ENCODE data around the gene PCDHA1.
"Not testable (repeated sequence)": the region's sequence is repeated elsewhere in the genome, so short reads cannot be mapped to it uniquely, and the experiment has no call there.

PCDHA1 gene

GRCh38 chr5:140794595-140795258 lies 8.8 kb downstream of the PCDHA1 start, which contains the start of gene PCDHA2:
Gene PCDHA2, plus strand, starts transcription at chr5:140794852.
- Histone ChIP-seq H3K27ac (ENCODE audit: insufficient read depth, low read depth, low read length, poor library complexity, severe bottlenecking) (no peak within 1 kb of the TSS), H3K9me3 (ENCODE audit: control insufficient read depth, low read length) (no peaks in the 10 kb centered on the region), H3K4me3 (ENCODE audit: insufficient read depth, low read depth, low read length) (peak within 1 kb of the TSS; percentile 7), H3K36me3 (ENCODE audit: control insufficient read depth, insufficient read depth, low read length) (peaks cover 9% of the 10 kb centered on the region), H3K27me3 (ENCODE audit: control insufficient read depth, insufficient read depth, low read length, poor library complexity, severe bottlenecking) (no peaks in the 10 kb centered on the region), H3K4me1 (ENCODE audit: control insufficient read depth, insufficient read depth, low read length) (no peaks in the 10 kb centered on the region)
- WGBS, 2 experiments: 72 to 77% methylated on average over 27 of the region's 27 CpGs

- Histone ChIP-seq H3K4me3 (ENCODE audit: insufficient read depth, low read depth, low read length) (peak overlapping the region; percentile 7), H3K27ac (ENCODE audit: insufficient read depth, low read depth, low read length, poor library complexity, severe bottlenecking) (no peak overlapping the region), H3K36me3 (ENCODE audit: control insufficient read depth, insufficient read depth, low read length) (peaks cover 9% of the 10 kb centered on the region), H3K9me3 (ENCODE audit: control insufficient read depth, low read length) (no peaks in the 10 kb centered on the region), H3K4me1 (ENCODE audit: control insufficient read depth, insufficient read depth, low read length) (no peaks in the 10 kb centered on the region), H3K27me3 (ENCODE audit: control insufficient read depth, insufficient read depth, low read length, poor library complexity, severe bottlenecking) (no peaks in the 10 kb centered on the region)
- 75 to 82% methylated on average over 15 of the region's 15 CpGs for WGBS, 2 experiments
Observed at GRCh38 chr5:140795259-140795641, 9.3 kb downstream of the PCDHA1 start.

- H3K9me3 ChIP-seq (ENCODE audit: control insufficient read depth, low read length); H3K27me3 ChIP-seq (ENCODE audit: control insufficient read depth, insufficient read depth, low read length, poor library complexity, severe bottlenecking); H3K4me3 ChIP-seq (ENCODE audit: insufficient read depth, low read depth, low read length); H3K4me1 ChIP-seq (ENCODE audit: control insufficient read depth, insufficient read depth, low read length); H3K36me3 ChIP-seq (ENCODE audit: control insufficient read depth, insufficient read depth, low read length); H3K27ac ChIP-seq (ENCODE audit: insufficient read depth, low read depth, low read length, poor library complexity, severe bottlenecking): not testable (repeated sequence)
- 97% methylated on average over 72 of the region's 72 CpGs for WGBS, 2 experiments
Observed at GRCh38 chr5:140796072-140796717, 10.3 kb downstream of the PCDHA1 start.

GRCh38 chr5:140796718-140797095 lies 10.8 kb downstream of the PCDHA1 start:
- H3K9me3 ChIP-seq (ENCODE audit: control insufficient read depth, low read length): no peaks in the 10 kb centered on the region
- H3K4me3 ChIP-seq (ENCODE audit: insufficient read depth, low read depth, low read length): no peak overlapping the region
- H3K27ac ChIP-seq (ENCODE audit: insufficient read depth, low read depth, low read length, poor library complexity, severe bottlenecking): no peak overlapping the region
- H3K27me3 ChIP-seq (ENCODE audit: control insufficient read depth, insufficient read depth, low read length, poor library complexity, severe bottlenecking): no peaks in the 10 kb centered on the region
- no peaks in the 10 kb centered on the region for H3K4me1 ChIP-seq (ENCODE audit: control insufficient read depth, insufficient read depth, low read length)
- WGBS, 2 experiments: 96 to 97% methylated on average over 39 of the region's 39 CpGs
- peaks cover 9% of the 10 kb centered on the region for H3K36me3 ChIP-seq (ENCODE audit: control insufficient read depth, insufficient read depth, low read length)

GRCh38 chr5:140800816-140801493 lies 15.0 kb downstream of the PCDHA1 start, which contains the start of gene PCDHA3:
Gene PCDHA3, plus strand, starts transcription at chr5:140801057.
- no peak within 1 kb of the TSS for H3K4me3 ChIP-seq (ENCODE audit: insufficient read depth, low read depth, low read length)
- H3K9me3 ChIP-seq (ENCODE audit: control insufficient read depth, low read length): no peaks in the 10 kb centered on the region
- WGBS, 2 experiments: 95 to 96% methylated on average over 29 of the region's 29 CpGs

GRCh38 chr5:140801494-140801841 lies 15.5 kb downstream of the PCDHA1 start:
- Histone ChIP-seq H3K36me3 (ENCODE audit: control insufficient read depth, insufficient read depth, low read length) (no peaks in the 10 kb centered on the region), H3K4me1 (ENCODE audit: control insufficient read depth, insufficient read depth, low read length) (no peaks in the 10 kb centered on the region), H3K9me3 (ENCODE audit: control insufficient read depth, low read length) (no peaks in the 10 kb centered on the region), H3K4me3 (ENCODE audit: insufficient read depth, low read depth, low read length) (no peak overlapping the region), H3K27me3 (ENCODE audit: control insufficient read depth, insufficient read depth, low read length, poor library complexity, severe bottlenecking) (no peaks in the 10 kb centered on the region), H3K27ac (ENCODE audit: insufficient read depth, low read depth, low read length, poor library complexity, severe bottlenecking) (no peak overlapping the region)
- 96 to 97% methylated on average over 16 of the region's 16 CpGs for WGBS, 2 experiments

More at GRCh38 chr5:140800816-140801493, 15.0 kb downstream of the PCDHA1 start, which contains the start of gene PCDHA3:
- H3K27me3 ChIP-seq (ENCODE audit: control insufficient read depth, insufficient read depth, low read length, poor library complexity, severe bottlenecking): no peaks in the 10 kb centered on the region
- peaks cover 3% of the 10 kb centered on the region for H3K36me3 ChIP-seq (ENCODE audit: control insufficient read depth, insufficient read depth, low read length)
- no peak within 1 kb of the TSS for H3K27ac ChIP-seq (ENCODE audit: insufficient read depth, low read depth, low read length, poor library complexity, severe bottlenecking)
- H3K4me1 ChIP-seq (ENCODE audit: control insufficient read depth, insufficient read depth, low read length): no peaks in the 10 kb centered on the region

GRCh38 chr5:140802381-140802780 lies 16.4 kb downstream of the PCDHA1 start:
- H3K36me3 ChIP-seq (ENCODE audit: control insufficient read depth, insufficient read depth, low read length); H3K4me3 ChIP-seq (ENCODE audit: insufficient read depth, low read depth, low read length); H3K27me3 ChIP-seq (ENCODE audit: control insufficient read depth, insufficient read depth, low read length, poor library complexity, severe bottlenecking); H3K9me3 ChIP-seq (ENCODE audit: control insufficient read depth, low read length); H3K27ac ChIP-seq (ENCODE audit: insufficient read depth, low read depth, low read length, poor library complexity, severe bottlenecking); H3K4me1 ChIP-seq (ENCODE audit: control insufficient read depth, insufficient read depth, low read length): not testable (repeated sequence)
- 97% methylated on average over 45 of the region's 45 CpGs for WGBS, 2 experiments

GRCh38 chr5:140802781-140803271 lies 16.9 kb downstream of the PCDHA1 start:
- WGBS, 2 experiments: 95 to 96% methylated on average over 53 of the region's 53 CpGs
- H3K36me3 ChIP-seq (ENCODE audit: control insufficient read depth, insufficient read depth, low read length): no peaks in the 10 kb centered on the region
- no peak overlapping the region for H3K4me3 ChIP-seq (ENCODE audit: insufficient read depth, low read depth, low read length)

GRCh38 chr5:140806834-140807775 lies 21.2 kb downstream of the PCDHA1 start, which contains the start of gene PCDHA4:
Gene PCDHA4, plus strand, starts transcription at chr5:140807068.
- no peaks in the 10 kb centered on the region for H3K4me1 ChIP-seq (ENCODE audit: control insufficient read depth, insufficient read depth, low read length)
- peak within 1 kb of the TSS; percentile 67 for H3K4me3 ChIP-seq (ENCODE audit: insufficient read depth, low read depth, low read length)
- no peaks in the 10 kb centered on the region for H3K9me3 ChIP-seq (ENCODE audit: control insufficient read depth, low read length)
- 29 to 30% methylated on average over 44 to 47 of the region's 47 CpGs for WGBS, 2 experiments
- H3K27ac ChIP-seq (ENCODE audit: insufficient read depth, low read depth, low read length, poor library complexity, severe bottlenecking): no peak within 1 kb of the TSS
- no peaks in the 10 kb centered on the region for H3K27me3 ChIP-seq (ENCODE audit: control insufficient read depth, insufficient read depth, low read length, poor library complexity, severe bottlenecking)
- H3K36me3 ChIP-seq (ENCODE audit: control insufficient read depth, insufficient read depth, low read length): no peaks in the 10 kb centered on the region

More at GRCh38 chr5:140802781-140803271, 16.9 kb downstream of the PCDHA1 start:
- Histone ChIP-seq H3K27ac (ENCODE audit: insufficient read depth, low read depth, low read length, poor library complexity, severe bottlenecking) (no peak overlapping the region), H3K27me3 (ENCODE audit: control insufficient read depth, insufficient read depth, low read length, poor library complexity, severe bottlenecking) (no peaks in the 10 kb centered on the region), H3K4me1 (ENCODE audit: control insufficient read depth, insufficient read depth, low read length) (no peaks in the 10 kb centered on the region), H3K9me3 (ENCODE audit: control insufficient read depth, low read length) (no peaks in the 10 kb centered on the region)
